GM12878 (cell line): ENCODE results near the gene LMX1A. TPM values are rescaled to one million over a fixed set of nuclear protein-coding genes. Genes with fewer than 3 reads are reported as not detected.

Experiments used
- ATAC-seq: fragments of 200-7000 bp; cut with Tn5 transposase; 3 replicates; pipeline ENCODE4 v1.9.1; 2020; ENCODE audit warnings: mild to moderate bottlenecking, moderate library complexity
- BruUV-seq: library from RNA; stranded (reverse); fragments of 400-500 nt; replicated peaks from 2 replicates; lab custom pipeline; 2021; lab: Mats Ljungman, UMichigan
- CTCF ChIA-PET: fragments of 300-600 bp; sonication (Branson Sonifier 250); formaldehyde crosslinking; extraction: SDS; loops from one replicate; lab custom pipeline; 2021; ENCODE audit warnings: inconsistent platforms; lab: Yijun Ruan, JAX
- POLR2A ChIA-PET: fragments of 350-600 bp; formaldehyde crosslinking; extraction: SDS; loops from one replicate; lab custom pipeline; 2021; ENCODE audit warnings: inconsistent platforms; lab: Charles Lee
- RAD21 ChIA-PET: fragments of 300-600 bp; sonication (Branson Sonifier 250); formaldehyde crosslinking; loops from one replicate; lab custom pipeline; 2023; ENCODE audit warnings: antibody characterized with exemption; ENCODE audit not compliant: unreplicated experiment; lab: Charles Lee
- SMC1A ChIA-PET: fragments of 300-600 bp; sonication (Branson Sonifier 250); formaldehyde crosslinking; loops from one replicate; lab custom pipeline; 2023; ENCODE audit not compliant: unreplicated experiment, uncharacterized antibody; lab: Charles Lee
- DNase-seq: peaks from one replicate; pipeline ENCODE4 v3.0.0-alpha.2; 2011; ENCODE audit warnings: low read depth, low spot score
- FAIRE-seq: peaks from 3 replicates; lab custom pipeline; 2011; peaks lifted over from hg19 to GRCh38; lab: Jason Lieb, UNC
- H2AFZ ChIP-seq: 2 replicates; pipeline ENCODE4 v1.6.0; 2011; ENCODE audit warnings: low read depth, low read length, control low read depth; ENCODE audit not compliant: control insufficient read depth
- H3K27ac ChIP-seq: 2 replicates; pipeline ENCODE4 v1.5.1; 2011; ENCODE audit warnings: control low read depth; ENCODE audit not compliant: control insufficient read depth, insufficient read depth
- H3K27me3 ChIP-seq, 2 experiments: replicated peaks in 1 of 2; 2 replicates each; pipeline versions ENCODE4 v1.6.0 to v1.6.1; 2011; ENCODE audit warnings: low read length in 1 of 2; ENCODE audit not compliant: control insufficient read depth in 2 of 2, insufficient read depth in 2 of 2
- H3K36me3 ChIP-seq, 2 experiments: 2 replicates each; pipeline ENCODE4 v1.5.1; 2011; ENCODE audit warnings: low read length in 1 of 2; ENCODE audit not compliant: control insufficient read depth in 2 of 2, insufficient read depth in 2 of 2
- H3K4me1 ChIP-seq: 2 replicates; pipeline ENCODE4 v1.6.1; 2011; ENCODE audit warnings: mild to moderate bottlenecking, low read length, moderate library complexity, mixed read lengths; ENCODE audit not compliant: control insufficient read depth, insufficient read depth
- H3K4me2 ChIP-seq: 2 replicates; pipeline ENCODE4 v1.6.0; 2011; ENCODE audit warnings: control low read depth; ENCODE audit not compliant: control insufficient read depth, insufficient read depth
- H3K4me3 ChIP-seq: fragments of 200-600 bp; sonication (generic); 2 replicates; pipeline ENCODE4 v1.5.1; 2016
- H3K79me2 ChIP-seq: 2 replicates; pipeline ENCODE4 v1.6.0; 2011; ENCODE audit warnings: low read length; ENCODE audit not compliant: control insufficient read depth, insufficient read depth
- H3K9ac ChIP-seq: 2 replicates; pipeline ENCODE4 v1.8.0; 2011; ENCODE audit warnings: low read length, control low read depth, mixed read lengths; ENCODE audit not compliant: control insufficient read depth, insufficient read depth
- H3K9me3 ChIP-seq: replicated peaks from 3 replicates; pipeline ENCODE4 v1.5.1; 2011; ENCODE audit warnings: mild to moderate bottlenecking, low read length; ENCODE audit not compliant: control insufficient read depth, insufficient read depth
- H4K20me1 ChIP-seq: 2 replicates; pipeline ENCODE4 v1.6.0; 2011; ENCODE audit not compliant: control insufficient read depth, insufficient read depth
- ATF3 ChIP-seq: IDR thresholded peaks from 2 replicates; pipeline ENCODE4 v1.6.1; 2011; ENCODE audit warnings: low read depth, mild to moderate bottlenecking, low read length, moderate library complexity, borderline replicate concordance; ENCODE audit errors: extremely low read depth
- BMI1 ChIP-seq: fragments of 450-650 bp; IDR thresholded peaks from 2 replicates; pipeline ENCODE4 v1.6.1; 2016; ENCODE audit warnings: mild to moderate bottlenecking, moderate library complexity, borderline replicate concordance
- CBX5 ChIP-seq: sonication (generic); IDR thresholded peaks from 2 replicates; pipeline ENCODE4 v1.6.1; 2016; ENCODE audit warnings: low read depth, moderate library complexity, mild to moderate bottlenecking, inconsistent platforms
- DPF2 ChIP-seq: fragments of 450-650 bp; IDR thresholded peaks from 2 replicates; pipeline ENCODE4 v1.6.1; 2017; ENCODE audit warnings: mild to moderate bottlenecking
- EP300 ChIP-seq, 2 experiments: fragments of 150-350 bp in 1 of 2; IDR thresholded peaks; 2 replicates each; pipeline ENCODE4 v1.6.1; 2011 to 2012; ENCODE audit warnings: low read depth in 2 of 2, low read length in 2 of 2, borderline replicate concordance in 1 of 2, improper control_type of control experiment in 1 of 2, inconsistent platforms in 1 of 2; ENCODE audit not compliant: control insufficient read depth in 1 of 2
- EZH2 ChIP-seq: IDR thresholded peaks from 2 replicates; pipeline ENCODE4 v1.6.1; 2012; ENCODE audit warnings: low read depth, mild to moderate bottlenecking, control low read depth, inconsistent platforms, low read length, borderline replicate concordance; ENCODE audit not compliant: control insufficient read depth
- FOXK2 ChIP-seq: fragments of 450-650 bp; IDR thresholded peaks from 2 replicates; pipeline ENCODE4 v1.6.1; 2017; ENCODE audit warnings: mild to moderate bottlenecking, moderate library complexity
- KLF5 ChIP-seq: fragments of 450-650 bp; IDR thresholded peaks from 2 replicates; pipeline ENCODE4 v1.6.1; 2014; ENCODE audit warnings: mild to moderate bottlenecking; ENCODE audit not compliant: partially characterized antibody
- MEF2A ChIP-seq: IDR thresholded peaks from 2 replicates; pipeline ENCODE4 v1.6.1; 2011; ENCODE audit warnings: low read depth, mild to moderate bottlenecking, low read length, moderate library complexity; ENCODE audit not compliant: insufficient read depth
- PAX5 ChIP-seq: IDR thresholded peaks from 2 replicates; pipeline ENCODE4 v1.6.1; 2011; ENCODE audit warnings: low read depth, low read length, borderline replicate concordance
- PML ChIP-seq: IDR thresholded peaks from 2 replicates; pipeline ENCODE4 v1.6.1; 2012; ENCODE audit warnings: low read length, inconsistent platforms
- RAD21 ChIP-seq: IDR thresholded peaks from 2 replicates; pipeline ENCODE4 v1.6.1; 2011; ENCODE audit warnings: mild to moderate bottlenecking, low read depth, low read length, moderate library complexity; ENCODE audit not compliant: insufficient read depth
- RCOR1 ChIP-seq: conservative IDR thresholded peaks from 2 replicates; pipeline ENCODE4 v1.6.1; 2012; ENCODE audit warnings: low read depth, low read length, improper control_type of control experiment
- RFX5 ChIP-seq: IDR thresholded peaks from 2 replicates; pipeline ENCODE4 v1.6.1; 2011; ENCODE audit warnings: low read depth, low read length, improper control_type of control experiment
- SMAD1 ChIP-seq: fragments of 450-650 bp; IDR thresholded peaks from 2 replicates; pipeline ENCODE4 v1.6.1; 2018; ENCODE audit warnings: mild to moderate bottlenecking, low read depth; ENCODE audit not compliant: partially characterized antibody
- SMC3 ChIP-seq: IDR thresholded peaks from 2 replicates; pipeline ENCODE4 v1.6.1; 2011; ENCODE audit warnings: low read length, improper control_type of control experiment, borderline replicate concordance
- SP1 ChIP-seq: IDR thresholded peaks from one replicate; pipeline ENCODE4 v1.6.1; 2011; ENCODE audit warnings: low read depth, low read length
- SUPT20H ChIP-seq: IDR thresholded peaks from 2 replicates; pipeline ENCODE4 v1.6.1; 2011; ENCODE audit warnings: low read depth, mild to moderate bottlenecking, low read length, moderate library complexity, borderline replicate concordance; ENCODE audit not compliant: control insufficient read depth
- WRNIP1 ChIP-seq: IDR thresholded peaks from 2 replicates; pipeline ENCODE4 v1.6.1; 2011; ENCODE audit warnings: low read depth, low read length, improper control_type of control experiment, borderline replicate concordance
- YBX1 ChIP-seq: fragments of 450-650 bp; IDR thresholded peaks from 2 replicates; pipeline ENCODE4 v1.6.1; 2016; ENCODE audit warnings: antibody characterized with exemption
- YY1 ChIP-seq: IDR thresholded peaks from 2 replicates; pipeline ENCODE4 v1.6.1; 2011; ENCODE audit warnings: low read depth, mild to moderate bottlenecking, low read length
- WGBS: methylation state at CpG from one replicate; pipeline ENCODE4 v1.1.6; 2016; ENCODE audit warnings: low lambda C conversion rate; ENCODE audit not compliant: insufficient replicate concordance, insufficient coverage; ENCODE audit errors: missing lambda C conversion rate; 5-methylcytosine and 5-hydroxymethylcytosine counted together
- in situ Hi-C: fragments of 300-500 bp; cut with MboI; formaldehyde crosslinking; loops from 9 replicates; pipeline ENCODE4 v1.14.3; 2018; ENCODE audit warnings: mixed read lengths
- intact Hi-C: fragments of 100-400 bp; cut with micrococcal nuclease; formaldehyde crosslinking; loops from one replicate; pipeline ENCODE4 v1.14.2; 2022; ENCODE audit not compliant: unreplicated experiment
- polyA plus RNA-seq, 11 experiments: library from polyadenylated mRNA; depleted of rRNA in 4 of 11; unstranded in 6 of 11; stranded (reverse) in 5 of 11; fragments of >200 nt; fragmentation: Nextera tagmentation in 4 of 11; fragmentation: Illumina TruSeq in 1 of 11; extraction: Ambion mirVana in 4 of 11; extraction: Trizol in 1 of 11; gene quantifications; 1 replicate in 1 of 11; 2 replicates in 10 of 11; pipeline versions ENCODE4 v1.2.1 to v1.2.3, GENCODE V29; 2011 to 2016; ENCODE audit warnings: inconsistent platforms in 2 of 11, missing spikeins in 2 of 11, low read depth in 1 of 11
- total RNA-seq, 4 experiments: library from RNA; depleted of rRNA in 3 of 4; stranded (reverse); fragments of >200 nt in 3 of 4; fragmentation: Illumina TruSeq in 1 of 4; extraction: Trizol in 1 of 4; gene quantifications; 2 replicates each; pipeline versions ENCODE4 v1.2.1 to v1.2.3, GENCODE V29; 2013 to 2021
- TF ChIP-seq, protein P1 (sequence below), 3 experiments: IDR thresholded peaks in 2 of 3; conservative IDR thresholded peaks in 1 of 3; 2 replicates each; pipeline ENCODE4 v1.5.1; 2011; ENCODE audit warnings: low read depth in 3 of 3, low read length in 3 of 3, mild to moderate bottlenecking in 3 of 3, control low read depth in 2 of 3, moderate library complexity in 2 of 3, inconsistent platforms in 1 of 3, mixed read lengths in 1 of 3; ENCODE audit not compliant: control insufficient read depth in 2 of 3, insufficient read depth in 1 of 3; ENCODE audit errors: extremely low read depth in 1 of 3

LMX1A gene
- total and polyA plus RNA-seq, 10 of the 15 experiments (the other 5 are each of a cell fraction or from before 2014, with no cell fraction given), result not detected

DNA sequence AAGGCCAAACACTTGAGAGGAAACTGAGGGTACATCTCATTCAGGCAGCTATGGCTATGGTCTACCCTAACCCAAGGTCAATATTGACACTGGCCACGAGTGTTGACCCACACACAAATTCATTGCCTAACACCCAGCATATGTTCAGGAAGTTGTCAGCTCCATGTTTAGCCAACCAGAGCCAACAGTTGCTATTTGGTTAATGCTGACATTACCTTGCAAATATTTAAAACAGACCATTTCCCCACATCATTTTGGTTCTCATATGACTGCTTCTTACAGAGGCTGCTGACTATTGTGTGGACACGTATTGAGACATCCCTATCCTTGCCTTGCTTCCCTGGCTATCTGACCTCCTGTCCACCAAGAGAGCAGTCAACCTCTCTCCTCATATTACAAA is 97.3 kb downstream of the LMX1A start (continued):
- no peak for TF ChIP-seq EZH2
- TF ChIP-seq SUPT20H, result no peak
- no peak for TF ChIP-seq RCOR1

DNA sequence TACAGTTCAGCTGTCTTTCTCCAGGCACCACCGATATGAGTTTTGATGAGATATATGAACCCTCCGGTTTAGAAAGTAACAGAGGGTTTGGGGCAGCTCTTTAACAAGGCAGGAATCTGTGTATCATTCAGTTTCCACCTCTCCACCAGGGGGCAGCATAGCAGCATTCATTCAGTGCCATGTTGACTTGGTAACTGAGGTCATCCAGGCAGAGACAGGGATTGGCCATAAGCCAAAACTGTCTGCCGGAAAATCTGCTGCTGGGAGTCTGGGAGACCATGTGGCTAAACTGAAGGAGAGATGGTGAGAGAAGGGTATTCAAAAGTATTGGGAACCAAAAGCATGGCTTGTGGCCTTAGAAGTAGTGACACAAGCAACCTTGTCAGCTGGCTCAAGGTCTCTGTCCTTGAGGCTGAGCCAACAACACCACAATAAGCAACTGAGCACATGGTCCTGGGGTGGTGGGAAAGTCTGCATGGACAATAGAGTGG is 98.5 kb downstream of the LMX1A start:
- intact Hi-C loops (loop anchor here (1.0 to 2.0 kb wide), 2 partner anchors 111 to 335 kb away; no protein-coding TSS in a partner anchor), in situ Hi-C loops (no loop called here)
- CTCF ChIA-PET, result interaction anchor here (0.6 to 3.8 kb wide), 19 partner anchors 8 to 340 kb away, joined by 3 to 37 read pairs (median 4); no protein-coding TSS in a partner anchor
- Histone ChIP-seq H3K79me2 (no peaks in the 10 kb centered on the region), H3K4me3 (no peak overlapping the region), H3K36me3 (no peaks in the 10 kb centered on the region), H3K4me1 (no peaks in the 10 kb centered on the region), H3K4me2 (no peak overlapping the region), H3K9me3 (no peaks in the 10 kb centered on the region), H3K27ac (no peak overlapping the region), H3K9ac (no peak overlapping the region), H3K27me3 (no peaks in the 10 kb centered on the region), H2AFZ (no peak overlapping the region), H4K20me1 (no peaks in the 10 kb centered on the region)
- DNase-seq (peak; percentile 9), FAIRE-seq (no peak), ATAC-seq (peak; percentile 88)
- WGBS, result 12% methylated on average over 3 of the region's 3 CpGs
- SMC1A ChIA-PET, result interaction anchor here (1.0 to 1.7 kb wide), 4 partner anchors 56 to 335 kb away, joined by 3 to 6 read pairs (median 4); no protein-coding TSS in a partner anchor
- RAD21 ChIA-PET, result interaction anchor here (1.1 to 1.2 kb wide), 2 partner anchors 113 to 128 kb away, joined by 3 read pairs; no protein-coding TSS in a partner anchor
- POLR2A ChIA-PET, result no interaction called here
- BruUV-seq, result no TSS peak
- TF ChIP-seq YBX1 (no peak), PML (no peak), RAD21 (peak; percentile 48), EP300 (IDR thresholded peaks at IDR 0.05; ENCODE audit: borderline replicate concordance in 1 of 2, control insufficient read depth in 1 of 2, low read depth in 2 of 2, low read length in 2 of 2) (no peak), YY1 (peak; percentile 44; the same call in 1 of the 2 replicates), ATF3 (no peak), SP1 (no peak), PAX5 (no peak), RFX5 (peak; percentile 84), WRNIP1 (no peak), KLF5 (no peak), CBX5 (no peak), BMI1 (no peak), SMC3 (peak; percentile 43; the same call in 1 of the 2 replicates), SMAD1 (no peak), MEF2A (no peak), DPF2 (no peak), FOXK2 (no peak)
- TF ChIP-seq, protein P1, sequence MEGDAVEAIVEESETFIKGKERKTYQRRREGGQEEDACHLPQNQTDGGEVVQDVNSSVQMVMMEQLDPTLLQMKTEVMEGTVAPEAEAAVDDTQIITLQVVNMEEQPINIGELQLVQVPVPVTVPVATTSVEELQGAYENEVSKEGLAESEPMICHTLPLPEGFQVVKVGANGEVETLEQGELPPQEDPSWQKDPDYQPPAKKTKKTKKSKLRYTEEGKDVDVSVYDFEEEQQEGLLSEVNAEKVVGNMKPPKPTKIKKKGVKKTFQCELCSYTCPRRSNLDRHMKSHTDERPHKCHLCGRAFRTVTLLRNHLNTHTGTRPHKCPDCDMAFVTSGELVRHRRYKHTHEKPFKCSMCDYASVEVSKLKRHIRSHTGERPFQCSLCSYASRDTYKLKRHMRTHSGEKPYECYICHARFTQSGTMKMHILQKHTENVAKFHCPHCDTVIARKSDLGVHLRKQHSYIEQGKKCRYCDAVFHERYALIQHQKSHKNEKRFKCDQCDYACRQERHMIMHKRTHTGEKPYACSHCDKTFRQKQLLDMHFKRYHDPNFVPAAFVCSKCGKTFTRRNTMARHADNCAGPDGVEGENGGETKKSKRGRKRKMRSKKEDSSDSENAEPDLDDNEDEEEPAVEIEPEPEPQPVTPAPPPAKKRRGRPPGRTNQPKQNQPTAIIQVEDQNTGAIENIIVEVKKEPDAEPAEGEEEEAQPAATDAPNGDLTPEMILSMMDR (IDR thresholded peaks at IDR 0.05 in 2 of 3, conservative IDR thresholded peaks at IDR 0.05 in 1 of 3; ENCODE audit: control insufficient read depth in 2 of 3, extremely low read depth in 1 of 3, insufficient read depth in 1 of 3, low read depth in 3 of 3, low read length in 3 of 3), result peak; percentile 67 to 82 (median 76)
